Common myeloid progenitor, CD34-positive (primary cell): ENCODE data around the gene HECTD2.

Experiments used
- CTCF ChIA-PET: fragments of 350-600 bp; sonication (Branson Sonifier 250); formaldehyde crosslinking; loops from one replicate; lab custom pipeline; 2021; ENCODE audit warnings: antibody characterized with exemption; lab: Charles Lee
- POLR2A ChIA-PET: fragments of 350-600 bp; sonication (Branson Sonifier 250); formaldehyde crosslinking; loops from one replicate; lab custom pipeline; 2021; ENCODE audit warnings: antibody characterized with exemption; lab: Charles Lee
- DNase-seq, 3 donors: peaks; one replicate each; pipeline versions ENCODE4 v3.0.0 to v3.0.0-alpha.2; 2013
- H3K27ac ChIP-seq, 2 experiments: 1 replicate in 1 of 2; 2 replicates in 1 of 2; pipeline ENCODE4 v1.7.0; 2013; ENCODE audit warnings: inconsistent platforms in 2 of 2, low read length in 2 of 2, mild to moderate bottlenecking in 2 of 2, low read depth in 1 of 2, moderate library complexity in 1 of 2; ENCODE audit not compliant: severe bottlenecking in 2 of 2, insufficient read depth in 1 of 2, poor library complexity in 1 of 2
- H3K27me3 ChIP-seq, 5 experiments: replicated peaks in 2 of 5; 1 replicate in 3 of 5; 2 replicates in 2 of 5; pipeline versions ENCODE4 v1.6.1 to v1.7.0; 2013; ENCODE audit warnings: low read length in 4 of 5, mild to moderate bottlenecking in 2 of 5, moderate library complexity in 2 of 5, inconsistent platforms in 1 of 5; ENCODE audit not compliant: insufficient read depth in 5 of 5, control insufficient read depth in 4 of 5
- H3K36me3 ChIP-seq, 4 experiments: 1 replicate in 2 of 4; 2 replicates in 2 of 4; pipeline versions ENCODE4 v1.6.1 to v1.7.0; 2013; ENCODE audit warnings: low read length in 3 of 4, control low read depth in 1 of 4, mild to moderate bottlenecking in 1 of 4; ENCODE audit not compliant: control insufficient read depth in 4 of 4, insufficient read depth in 4 of 4
- H3K4me1 ChIP-seq, 4 experiments: 1 replicate in 3 of 4; 2 replicates in 1 of 4; pipeline versions ENCODE4 v1.6.1 to v1.7.1; 2013; ENCODE audit warnings: low read length in 3 of 4, mild to moderate bottlenecking in 3 of 4, control low read depth in 1 of 4, inconsistent platforms in 1 of 4, moderate library complexity in 1 of 4; ENCODE audit not compliant: control insufficient read depth in 4 of 4, insufficient read depth in 4 of 4; ENCODE audit errors: control extremely low read depth in 1 of 4
- H3K4me3 ChIP-seq, 7 experiments: 1 replicate in 4 of 7; 2 replicates in 3 of 7; pipeline versions ENCODE4 v1.5.1 to v1.7.0; 2013; ENCODE audit warnings: mild to moderate bottlenecking in 7 of 7, low read length in 6 of 7, moderate library complexity in 6 of 7, inconsistent platforms in 2 of 7, low read depth in 2 of 7, control low read depth in 1 of 7; ENCODE audit not compliant: insufficient read depth in 4 of 7, control insufficient read depth in 1 of 7; ENCODE audit errors: extremely low read depth in 1 of 7
- H3K9me3 ChIP-seq, 5 experiments: 1 replicate in 4 of 5; 2 replicates in 1 of 5; pipeline versions ENCODE4 v1.6.1 to v1.7.1; 2013; ENCODE audit warnings: low read length in 4 of 5, mild to moderate bottlenecking in 2 of 5, inconsistent platforms in 1 of 5, low read depth in 1 of 5, moderate library complexity in 1 of 5; ENCODE audit not compliant: control insufficient read depth in 4 of 5, insufficient read depth in 2 of 5; ENCODE audit errors: control extremely low read depth in 1 of 5
- WGBS: methylation state at CpG from one replicate; pipeline ENCODE4 v1.1.5; 2013; ENCODE audit not compliant: insufficient coverage; 5-methylcytosine and 5-hydroxymethylcytosine counted together

The HECTD2 gene

DNA sequence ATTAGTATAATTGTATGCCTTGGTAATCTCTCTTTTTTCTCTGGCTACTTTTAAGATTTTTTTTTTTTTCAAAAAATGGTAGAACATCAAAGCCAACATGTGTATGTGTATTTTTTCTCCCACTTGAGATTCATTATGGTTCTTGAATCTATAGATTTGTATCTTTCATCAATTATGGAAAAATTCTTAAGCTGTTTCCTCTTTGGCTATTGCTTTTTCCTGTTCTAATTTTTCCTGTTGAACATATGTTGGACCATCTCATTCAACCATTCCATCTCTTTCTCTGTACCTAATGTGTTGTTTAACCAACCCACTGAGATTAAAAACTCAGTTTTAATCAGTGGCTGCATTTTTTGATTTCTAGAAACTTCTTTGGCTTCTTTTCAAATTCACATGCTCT, 107.2 kb downstream of the HECTD2 start:
- H3K27ac ChIP-seq = no peak overlapping the region
- H3K27me3 ChIP-seq = no peaks in the 10 kb centered on the region
- H3K4me1 ChIP-seq = no peaks in the 10 kb centered on the region
- CTCF ChIA-PET = interaction anchor here (0.6 kb wide), 1 partner anchor 22 kb away, joined by 6 read pairs; no protein-coding TSS in a partner anchor
- no peak overlapping the region for H3K4me3 ChIP-seq
- POLR2A ChIA-PET = no interaction called here
- H3K9me3 ChIP-seq = peaks cover 0 to 9% (median 0%) of the 10 kb centered on the region in 5 experiments
- H3K36me3 ChIP-seq = no peaks in the 10 kb centered on the region
- no peak for DNase-seq

DNA sequence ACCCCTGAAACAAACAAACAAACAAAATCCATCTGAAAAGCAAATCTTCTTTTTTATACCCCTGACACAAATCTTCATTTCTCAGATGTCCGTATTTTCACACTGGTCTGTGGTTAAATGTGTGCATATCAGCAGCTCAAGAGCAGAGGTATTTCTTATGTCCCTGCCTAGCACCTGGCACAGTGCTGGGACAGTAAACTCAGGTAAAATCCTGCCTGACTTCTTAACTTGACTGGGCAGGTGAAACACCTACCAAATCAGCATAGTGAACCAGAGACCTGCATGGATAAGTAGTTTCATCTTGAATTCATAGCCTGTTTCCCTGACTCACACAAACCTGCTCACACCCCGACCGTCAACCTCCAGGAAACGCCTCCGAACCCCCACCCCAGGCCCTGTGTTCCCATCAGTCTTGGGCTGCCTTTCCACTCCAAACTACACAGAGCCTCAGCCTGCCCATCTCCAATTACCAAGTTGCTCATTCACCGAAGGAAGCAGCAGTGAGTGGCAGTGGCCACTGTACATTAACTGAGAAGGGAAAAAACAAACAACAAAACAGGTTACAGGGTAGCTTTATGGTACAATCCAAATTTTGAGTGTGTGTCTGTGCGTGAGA, 109.9 kb downstream of the HECTD2 start:
- H3K27me3 ChIP-seq = no peaks in the 10 kb centered on the region
- CTCF ChIA-PET = no interaction called here
- WGBS = 100% methylated on average over 1 of the region's 7 CpGs
- no peak overlapping the region for H3K27ac ChIP-seq
- H3K4me1 ChIP-seq = no peaks in the 10 kb centered on the region
- H3K36me3 ChIP-seq = no peaks in the 10 kb centered on the region
- no peak for DNase-seq
- no peak overlapping the region for H3K4me3 ChIP-seq
- POLR2A ChIA-PET = no interaction called here
- H3K9me3 ChIP-seq = peaks cover 0 to 9% (median 0%) of the 10 kb centered on the region in 5 experiments

DNA sequence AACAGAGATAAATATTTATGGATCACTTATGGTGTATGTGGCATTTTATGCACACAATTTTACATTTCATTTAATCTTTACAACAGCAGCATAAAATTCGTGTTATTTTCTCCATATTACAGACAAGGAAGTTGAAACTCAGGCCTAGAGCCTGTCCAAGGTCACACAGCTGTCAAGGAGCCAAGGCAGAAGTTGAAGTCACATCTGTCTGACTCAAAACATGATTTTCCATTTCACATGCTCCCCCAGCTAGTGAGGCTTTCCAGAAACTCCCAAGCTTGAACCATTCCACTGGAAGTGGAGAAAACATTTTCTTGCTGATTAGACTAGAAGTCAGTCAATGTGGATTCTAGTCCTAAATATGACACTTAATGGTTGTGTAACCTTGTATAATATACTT, 110.5 kb downstream of the HECTD2 start:
- H3K4me3 ChIP-seq = no peak overlapping the region
- WGBS = 78% methylated on average over 1 of the region's 1 CpG
- peaks cover 0 to 9% (median 0%) of the 10 kb centered on the region in 5 experiments for H3K9me3 ChIP-seq
- H3K27ac ChIP-seq = no peak overlapping the region
- no peaks in the 10 kb centered on the region for H3K4me1 ChIP-seq
- CTCF ChIA-PET = no interaction called here
- no peak for DNase-seq
- H3K36me3 ChIP-seq = no peaks in the 10 kb centered on the region
- no peaks in the 10 kb centered on the region for H3K27me3 ChIP-seq
- POLR2A ChIA-PET = no interaction called here

DNA sequence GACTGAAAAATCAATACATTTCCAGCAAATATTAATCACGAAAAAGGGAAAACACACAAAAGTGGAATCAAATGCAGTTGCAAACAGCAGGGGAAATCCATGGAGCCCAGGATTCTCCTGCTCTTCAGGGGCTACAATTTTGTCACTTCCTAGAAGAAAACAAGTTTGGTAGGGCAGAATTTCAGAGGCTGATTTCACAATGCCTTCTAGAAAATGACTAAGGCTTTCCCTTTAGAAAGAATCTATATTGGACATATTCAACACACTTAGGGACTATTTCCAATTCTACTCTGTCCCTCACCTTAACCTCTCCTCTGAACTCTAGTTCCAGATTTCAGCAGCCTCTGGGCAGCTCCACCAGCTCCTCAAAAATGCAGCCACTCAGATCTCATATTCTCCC, 111.3 kb downstream of the HECTD2 start:
- Histone ChIP-seq H3K36me3 (no peaks in the 10 kb centered on the region), H3K27me3 (no peaks in the 10 kb centered on the region), H3K4me3 (no peak overlapping the region), H3K9me3 (peaks cover 0 to 9% (median 0%) of the 10 kb centered on the region in 5 experiments), H3K4me1 (no peaks in the 10 kb centered on the region), H3K27ac (no peak overlapping the region)
- POLR2A ChIA-PET = no interaction called here
- no peak for DNase-seq
- CTCF ChIA-PET = no interaction called here
- WGBS = 100% methylated on average over 1 of the region's 1 CpG

DNA sequence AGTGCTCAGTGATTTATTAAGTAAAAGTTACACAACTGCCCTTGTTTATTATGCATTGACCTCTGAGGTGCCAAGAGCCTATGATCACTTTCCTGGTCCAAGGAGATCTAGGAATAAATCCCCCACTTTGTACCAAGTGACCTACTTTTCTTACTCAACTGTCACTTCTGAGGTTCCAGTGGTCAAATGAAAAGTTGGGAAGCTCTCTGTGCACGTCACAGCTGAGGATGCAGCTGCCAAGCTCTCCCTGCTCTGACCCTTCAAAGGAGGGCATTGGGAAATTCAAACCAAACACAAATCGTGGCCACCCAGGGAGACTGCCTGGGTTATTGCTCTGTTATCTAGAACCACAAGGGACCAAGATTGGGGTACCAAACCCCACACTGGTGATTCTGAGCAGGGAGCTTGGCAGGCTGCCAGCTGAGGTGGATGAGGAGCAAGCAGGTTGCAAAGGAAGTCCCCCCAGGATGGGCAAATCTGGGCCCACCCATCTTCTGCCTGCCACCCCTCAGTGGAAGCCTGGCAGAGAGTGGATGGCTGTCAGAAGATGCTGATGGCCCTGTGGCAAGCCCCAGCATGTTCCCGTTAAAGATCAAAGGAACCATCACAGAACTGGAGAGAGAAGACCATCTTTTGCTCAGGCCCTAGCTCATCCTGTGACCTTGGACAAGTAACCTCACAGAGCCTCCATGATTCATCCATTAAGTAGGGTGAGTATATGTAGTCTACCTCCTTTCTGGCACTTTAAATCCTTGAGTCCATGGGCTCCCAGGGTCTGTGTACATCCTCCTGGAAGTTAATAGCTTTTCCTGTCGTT, 116.0 kb downstream of the HECTD2 start:
- Histone ChIP-seq H3K9me3 (no peaks in the 10 kb centered on the region), H3K4me3 (no peak overlapping the region), H3K4me1 (no peaks in the 10 kb centered on the region), H3K27ac (no peak overlapping the region), H3K36me3 (no peaks in the 10 kb centered on the region), H3K27me3 (peaks cover 0 to 3% (median 0%) of the 10 kb centered on the region in 5 experiments)
- ChIA-PET CTCF (no interaction called here), POLR2A (no interaction called here)
- no peak for DNase-seq
- 90% methylated on average over 2 of the region's 4 CpGs for WGBS

DNA sequence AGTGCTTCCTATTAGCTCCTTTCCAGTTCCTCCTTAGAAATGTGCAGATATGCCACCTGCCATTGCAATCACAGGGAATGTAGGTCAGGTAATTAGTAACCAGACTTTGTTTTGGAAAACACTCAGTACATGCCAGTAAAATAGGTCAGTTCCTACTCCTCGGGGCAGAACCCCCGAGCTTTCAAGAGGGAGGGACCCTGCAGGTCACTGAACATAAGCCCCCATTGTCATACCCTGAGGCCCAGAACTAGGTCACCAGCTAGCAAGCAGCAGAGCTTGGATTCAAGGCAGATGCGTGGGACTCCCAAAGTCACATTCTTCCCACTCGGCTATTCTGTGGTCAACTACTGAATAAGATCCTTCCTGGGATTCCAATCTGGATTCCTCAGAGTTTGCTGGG, 117.9 kb downstream of the HECTD2 start:
- Histone ChIP-seq H3K9me3 (no peaks in the 10 kb centered on the region), H3K27me3 (peaks cover 0 to 3% (median 0%) of the 10 kb centered on the region in 5 experiments), H3K4me3 (no peak overlapping the region), H3K36me3 (no peaks in the 10 kb centered on the region), H3K27ac (no peak overlapping the region), H3K4me1 (no peaks in the 10 kb centered on the region)
- WGBS = 100% methylated on average over 4 of the region's 4 CpGs
- CTCF ChIA-PET = interaction anchor here (0.8 kb wide), 1 partner anchor 116 kb away, joined by 3 read pairs; no protein-coding TSS in a partner anchor
- no peak for DNase-seq
- POLR2A ChIA-PET = no interaction called here

DNA sequence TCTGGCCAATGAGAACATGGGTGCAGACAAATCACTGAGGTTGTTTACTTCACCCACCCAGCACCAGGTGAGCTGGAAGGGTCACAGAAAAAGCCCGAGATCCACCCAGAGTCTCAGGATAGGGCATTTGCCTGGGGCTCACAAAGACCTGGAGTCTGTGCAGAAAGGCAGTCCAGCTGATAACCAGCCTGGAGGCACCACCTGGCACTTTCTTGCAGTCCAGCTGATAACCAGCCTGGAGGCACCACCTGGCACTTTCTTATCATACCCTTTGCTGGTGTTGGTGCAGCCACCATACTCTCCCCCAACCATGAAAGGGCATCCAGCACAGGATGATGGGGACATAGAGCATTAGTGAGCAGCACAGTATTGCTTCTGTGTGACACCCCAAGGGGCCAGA, 118.6 kb downstream of the HECTD2 start:
- Histone ChIP-seq H3K27ac (no peak overlapping the region), H3K27me3 (peaks cover 0 to 3% (median 0%) of the 10 kb centered on the region in 5 experiments), H3K36me3 (no peaks in the 10 kb centered on the region), H3K4me3 (no peak overlapping the region), H3K4me1 (no peaks in the 10 kb centered on the region), H3K9me3 (no peaks in the 10 kb centered on the region)
- ChIA-PET CTCF (interaction anchor here (0.6 to 0.8 kb wide), 2 partner anchors 85 to 117 kb away, joined by 3 read pairs; no protein-coding TSS in a partner anchor), POLR2A (no interaction called here)
- no peak for DNase-seq
- WGBS = 88% methylated on average over 1 of the region's 1 CpG
